ENCODE data around the gene L1CAM. TPM values are rescaled to one million over a fixed set of nuclear protein-coding genes. Genes with fewer than 3 reads are reported as not detected.

The L1CAM gene
- total and polyA plus RNA-seq, 2 of the 8 experiments (the other 6 are each of a cell fraction or from before 2014, with no cell fraction given), result 11.0 to 43.0 TPM

DNA sequence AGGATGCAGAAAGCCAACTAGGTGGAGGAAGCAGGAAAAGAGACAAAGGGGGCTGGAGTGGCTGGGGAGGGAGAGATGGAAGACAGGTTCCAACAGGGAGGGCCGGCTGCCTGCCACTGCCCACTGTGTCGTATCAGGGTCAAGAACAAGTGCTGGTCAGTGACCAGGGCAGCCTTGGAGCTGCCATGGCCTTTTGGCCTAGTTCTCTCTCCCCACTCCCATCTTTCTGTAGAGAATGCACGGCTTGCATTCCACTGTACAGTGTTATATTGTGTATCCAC is 11.9 kb downstream of the L1CAM start:
- Histone ChIP-seq H3K4me2 (ENCODE audit: insufficient read depth in 1 of 2, low read depth in 2 of 2, low read length in 2 of 2) (no peak overlapping the region; a peak in 1 of 4 replicates), H2AFZ (ENCODE audit: low read length) (no peak overlapping the region), H2BK20ac (ENCODE audit: low read length) (no peak overlapping the region), H3K79me2 (ENCODE audit: control insufficient read depth in 1 of 2, insufficient read depth in 2 of 2, low read length in 2 of 2) (no peaks in the 10 kb centered on the region), H3K27me3 (replicated peaks in 1 of 4; ENCODE audit: control insufficient read depth in 3 of 4, extremely low read depth in 1 of 4, insufficient read depth in 3 of 4, low read length in 3 of 4) (no peaks in the 10 kb centered on the region; a peak in 1 of 7 replicates), H2BK120ac (replicated peaks; ENCODE audit: low read depth, low read length) (no peak overlapping the region), H4K20me1 (replicated peaks in 1 of 2; ENCODE audit: control insufficient read depth in 1 of 2, insufficient read depth in 2 of 2, low read length in 2 of 2) (peaks cover 2 to 12% of the 10 kb centered on the region in 2 experiments), H3K9ac (replicated peaks in 1 of 4; ENCODE audit: extremely low read depth in 1 of 4, low read depth in 3 of 4, low read length in 3 of 4) (no peak overlapping the region), H4K8ac (ENCODE audit: extremely low read depth, insufficient read depth, low read length) (no peak overlapping the region), H3K4me3 (ENCODE audit: extremely low read depth in 1 of 4, insufficient read depth in 2 of 4, low read depth in 3 of 4, low read length in 4 of 4) (no peak overlapping the region), H3K79me1 (ENCODE audit: low read depth, low read length) (no peaks in the 10 kb centered on the region), H4K91ac (replicated peaks; ENCODE audit: insufficient read length, low read length) (no peak overlapping the region), H3K4me1 (replicated peaks in 1 of 4; ENCODE audit: control insufficient read depth in 3 of 4, insufficient read depth in 4 of 4, low read length in 3 of 4) (peaks cover 3 to 31% (median 16%) of the 10 kb centered on the region in 4 experiments), H3K27ac (ENCODE audit: low read depth, low read length) (no peak overlapping the region), H3K36me3 (ENCODE audit: control insufficient read depth in 2 of 4, insufficient read depth in 4 of 4, low read length in 3 of 4) (peaks cover 0 to 11% (median 0%) of the 10 kb centered on the region in 4 experiments; a peak in 1 of 8 replicates), H3K23ac (ENCODE audit: insufficient read length) (no peak overlapping the region), H2BK15ac (ENCODE audit: low read length) (no peak overlapping the region), H3K18ac (ENCODE audit: extremely low read depth, low read length) (no peak overlapping the region), H3K23me2 (ENCODE audit: low read depth, low read length) (no peaks in the 10 kb centered on the region), H2AK5ac (ENCODE audit: low read depth, low read length) (no peak overlapping the region), H4K5ac (ENCODE audit: insufficient read length, low read depth, low read length) (no peak overlapping the region), H2BK12ac (ENCODE audit: low read depth, low read length) (no peak overlapping the region), H3K14ac (ENCODE audit: insufficient read length) (no peak overlapping the region), H2BK5ac (ENCODE audit: low read depth, low read length) (no peak overlapping the region), H3K9me3 (ENCODE audit: insufficient read depth in 2 of 2, low read depth in 1 of 2, low read length in 1 of 2) (no peaks in the 10 kb centered on the region), H3K4ac (replicated peaks; ENCODE audit: insufficient read length, low read depth, low read length) (no peak overlapping the region), H3K56ac (replicated peaks; ENCODE audit: insufficient read length, low read depth, low read length) (no peak overlapping the region)
- no peak for FAIRE-seq
- WGBS, 2 experiments (ENCODE audit: extremely low coverage in 1 of 2, insufficient coverage in 1 of 2, insufficient read length in 1 of 2, insufficient replicate concordance in 2 of 2, low coverage in 1 of 2, low lambda C conversion rate in 2 of 2, missing lambda C conversion rate in 1 of 2), result 80% methylated on average over 1 of the region's 3 CpGs; no CpG with 5 or more reads in 1 of the 2 experiments
- no peak for DNase-seq (ENCODE audit: low read depth in 1 of 2, low spot score in 2 of 2)
- POLR2A ChIA-PET (ENCODE audit: partially characterized antibody), result no interaction called here
- CTCF ChIA-PET (ENCODE audit: partially characterized antibody), result interaction anchor here (1.3 to 1.6 kb wide), 2 partner anchors 20 to 75 kb away, joined by 4 to 8 read pairs; no protein-coding TSS in a partner anchor
- TF ChIP-seq RFX5 (IDR thresholded peaks at IDR 0.05; ENCODE audit: borderline replicate concordance, low read depth, low read length), result no peak
- TF ChIP-seq TAF1 (IDR thresholded peaks at IDR 0.05; ENCODE audit: low read depth, low read length), result no peak
- TF ChIP-seq MAX (IDR thresholded peaks at IDR 0.05), result no peak
- TF ChIP-seq CEBPB (IDR thresholded peaks at IDR 0.05; ENCODE audit: low read depth, low read length), result no peak
- no peak for TF ChIP-seq CBX8 (IDR thresholded peaks at IDR 0.05; ENCODE audit: borderline replicate concordance, low read depth, low read length)
- TF ChIP-seq ATF2 (IDR thresholded peaks at IDR 0.05; ENCODE audit: low read length), result no peak
- TF ChIP-seq USF2 (IDR thresholded peaks at IDR 0.05; ENCODE audit: low read length), result no peak
- no peak for TF ChIP-seq PHF8 (conservative IDR thresholded peaks at IDR 0.05; ENCODE audit: low read depth, low read length)
- TF ChIP-seq CREB1 (IDR thresholded peaks at IDR 0.05), result no peak
- no peak for TF ChIP-seq SP1 (IDR thresholded peaks at IDR 0.05; ENCODE audit: low read depth, low read length)
- no peak for TF ChIP-seq RNF2 (IDR thresholded peaks at IDR 0.05; ENCODE audit: borderline replicate concordance, low read depth, low read length, missing control alignments, poor library complexity, severe bottlenecking)
- TF ChIP-seq SAP30 (IDR thresholded peaks at IDR 0.05; ENCODE audit: insufficient read depth, insufficient replicate concordance, low read length), result no peak
